Ovary (tissue), 9 donors: ENCODE data around the gene SHMT2. TPM values are rescaled to one million over a fixed set of nuclear protein-coding genes. Genes with fewer than 3 reads are reported as not detected.

Experiments
- DNase-seq, 5 donors: peaks; one replicate each; pipeline ENCODE4 v3.0.0-alpha.2; 2019 to 2020
- H3K27ac ChIP-seq, 2 donors: fragments of 200-600 bp; one replicate each; pipeline versions ENCODE4 v1.5.1 to v1.8.0; 2019 to 2022
- H3K27me3 ChIP-seq: fragments of 200-600 bp; one replicate; pipeline ENCODE4 v1.8.0; 2022
- H3K36me3 ChIP-seq: fragments of 200-600 bp; sonication (generic); one replicate; pipeline ENCODE4 v1.5.1; 2019
- H3K4me1 ChIP-seq: one replicate; pipeline ENCODE4 v1.8.1; 2013; ENCODE audit warnings: mild to moderate bottlenecking, moderate library complexity; ENCODE audit not compliant: insufficient read depth
- H3K4me3 ChIP-seq: fragments of 200-600 bp; sonication (generic); one replicate; pipeline ENCODE4 v1.5.1; 2017
- H3K9me3 ChIP-seq, 2 donors: fragments of 200-600 bp in 1 of 2; sonication (generic) in 1 of 2; one replicate each; pipeline versions ENCODE4 v1.5.1 to v1.8.1; 2013 to 2019; ENCODE audit warnings: mild to moderate bottlenecking in 1 of 2, moderate library complexity in 1 of 2
- CTCF ChIP-seq, 3 donors: fragments of 450-650 bp in 2 of 3; fragments of 200-600 bp in 1 of 3; IDR thresholded peaks; one replicate each; pipeline versions ENCODE4 v1.5.1 to v1.8.0; 2016 to 2022; ENCODE audit warnings: antibody characterized with exemption in 3 of 3, mild to moderate bottlenecking in 1 of 3
- EP300 ChIP-seq: sonication (generic); formaldehyde crosslinking; IDR thresholded peaks from one replicate; pipeline ENCODE4 v1.6.1; 2017; ENCODE audit warnings: antibody characterized with exemption
- POLR2A ChIP-seq: fragments of 450-650 bp; IDR thresholded peaks from one replicate; pipeline ENCODE4 v1.6.1; 2017; ENCODE audit warnings: antibody characterized with exemption, mild to moderate bottlenecking, moderate library complexity
- WGBS, 3 donors: extraction: QIAGEN DNeasy Blood & Tissue Kit in 1 of 3; methylation state at CpG; one replicate each; pipeline versions ENCODE4 v1.1.5 to v1.1.7; 2013 to 2017; 5-methylcytosine and 5-hydroxymethylcytosine counted together
- intact Hi-C, 4 donors: fragments of 100-400 bp; cut with DNase I; formaldehyde crosslinking; loops; one replicate each; pipeline versions ENCODE4 v1.11.0 to v1.15.1; 2022 to 2023
- polyA plus RNA-seq, 2 donors: library from polyadenylated mRNA; stranded (reverse); fragments of 200-250 nt in 1 of 2; fragments of 350-450 nt in 1 of 2; fragmentation: Illumina TruSeq in 1 of 2; extraction: RNeasy Lipid Tissue Mini Kit (QIAGEN cat#74804) in 1 of 2; gene quantifications; one replicate each; pipeline ENCODE4 v1.2.3, GENCODE V29; 2013 to 2014
- total RNA-seq, 7 donors: library from RNA; depleted of rRNA in 2 of 7; stranded (reverse); fragments of >200 nt in 2 of 7; fragmentation: NEBNext Ultra II Directional in 3 of 7; extraction: Animal tissue kit (Norgen Biotek cat#: 25700) in 3 of 7; gene quantifications; one replicate each; pipeline versions ENCODE4 v1.1.0 to v1.2.4, GENCODE V29; 2016 to 2023
- donor health status: DM: no; HTN: no; CAD: no; lungs with moderate emphysema.
- donor health status: DM: no; HTN: no; CAD: no.
- donor health status: Bipolar disorder and iron deficiency.
- donor health status: DM: yes; HTN: yes; CAD: no.
- donor health status: DM: no; HTN: no; CAD: no.
- donor health status: DM: yes; HTN: yes; CAD: no.

SHMT2 gene
- total and polyA plus RNA-seq, 9 donors = 23.0 to 185 (median 42.0) TPM

- no peak for DNase-seq
- intact Hi-C loops = no loop called here
- H3K27ac ChIP-seq = no peak overlapping the region
- no peaks in the 10 kb centered on the region for H3K9me3 ChIP-seq
- H3K4me3 ChIP-seq = no peak overlapping the region
- H3K4me1 ChIP-seq = no peaks in the 10 kb centered on the region
- TF ChIP-seq CTCF (IDR thresholded peaks at IDR 0.05) (no peak), POLR2A (no peak), EP300 (no peak)
- no peaks in the 10 kb centered on the region for H3K36me3 ChIP-seq
- 81 to 89% (median 84%) methylated on average over 28 to 29 of the region's 29 CpGs for WGBS, 3 donors
- no peaks in the 10 kb centered on the region for H3K27me3 ChIP-seq
Measured at GRCh38 chr12:57207731-57208630, 21.5 kb upstream of the SHMT2 start.

- DNase-seq = no peak
- Histone ChIP-seq H3K9me3 (no peaks in the 10 kb centered on the region), H3K4me1 (no peaks in the 10 kb centered on the region), H3K27me3 (no peaks in the 10 kb centered on the region), H3K4me3 (no peak overlapping the region), H3K36me3 (no peaks in the 10 kb centered on the region), H3K27ac (no peak overlapping the region)
- no peak for TF ChIP-seq CTCF (IDR thresholded peaks at IDR 0.05)
- WGBS, 3 donors = 69 to 78% (median 73%) methylated on average over 21 to 22 of the region's 22 CpGs
- intact Hi-C loops = no loop called here
Measured at GRCh38 chr12:57208631-57209282, 20.8 kb upstream of the SHMT2 start.

- H3K27me3 ChIP-seq = no peaks in the 10 kb centered on the region
- no peaks in the 10 kb centered on the region for H3K36me3 ChIP-seq
- no peak for TF ChIP-seq POLR2A
- TF ChIP-seq CTCF (IDR thresholded peaks at IDR 0.05) = no peak
- TF ChIP-seq EP300 = no peak
- H3K4me1 ChIP-seq = no peaks in the 10 kb centered on the region
- WGBS, 3 donors = 79 to 84% (median 84%) methylated on average over 8 of the region's 8 CpGs
- no peak overlapping the region for H3K4me3 ChIP-seq
- intact Hi-C loops = no loop called here
- H3K9me3 ChIP-seq = no peaks in the 10 kb centered on the region
- H3K27ac ChIP-seq = no peak overlapping the region
- no peak for DNase-seq
Measured at GRCh38 chr12:57209916-57210315, 19.6 kb upstream of the SHMT2 start.

- H3K36me3 ChIP-seq = no peaks in the 10 kb centered on the region
- no peak for TF ChIP-seq CTCF (IDR thresholded peaks at IDR 0.05)
- TF ChIP-seq EP300 = no peak
- TF ChIP-seq POLR2A = no peak
- WGBS, 3 donors = 88 to 98% (median 90%) methylated on average over 11 to 15 of the region's 15 CpGs
Measured at GRCh38 chr12:57210461-57210860, 19.1 kb upstream of the SHMT2 start.

More at GRCh38 chr12:57210461-57210860, 19.1 kb upstream of the SHMT2 start:
- Histone ChIP-seq H3K4me1 (no peaks in the 10 kb centered on the region), H3K27me3 (no peaks in the 10 kb centered on the region), H3K4me3 (no peak overlapping the region), H3K9me3 (no peaks in the 10 kb centered on the region), H3K27ac (no peak overlapping the region)
- DNase-seq = no peak
- intact Hi-C loops = no loop called here
